Measurements from ENCODE around the gene CEP89. TPM values are rescaled to one million over a fixed set of nuclear protein-coding genes. Genes with fewer than 3 reads are reported as not detected.

The CEP89 gene
- total and polyA plus RNA-seq, 2 of the 4 experiments (the other 2 are of a cell fraction), result 7.2 to 17.4 TPM

DNA sequence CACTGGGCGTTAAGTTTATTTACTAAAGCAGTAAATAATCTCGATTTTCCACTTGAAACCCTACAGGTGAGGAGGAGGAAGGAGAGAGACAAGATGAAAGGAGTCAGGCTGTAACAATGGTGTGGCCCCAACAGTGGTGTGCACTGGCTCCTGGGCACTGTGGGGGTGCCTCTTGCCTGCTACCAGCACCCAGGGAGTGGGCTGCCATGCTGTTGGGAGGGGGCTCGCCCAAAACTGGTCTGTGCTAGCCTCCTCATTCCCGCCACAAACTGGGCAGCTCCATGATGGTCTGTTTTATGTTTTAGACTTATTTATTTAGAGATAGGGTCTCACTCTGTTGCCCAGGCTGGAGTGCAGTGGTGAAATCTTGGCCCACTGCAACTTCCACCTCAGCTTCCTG, 52.4 kb downstream of the CEP89 start:
- H3K4me1 ChIP-seq (ENCODE audit: control insufficient read depth, insufficient read depth, low read length), result no peaks in the 10 kb centered on the region
- H3K9me3 ChIP-seq (ENCODE audit: control insufficient read depth, insufficient read depth, low read length), result no peaks in the 10 kb centered on the region
- peaks cover 23% of the 10 kb centered on the region for H3K36me3 ChIP-seq (ENCODE audit: control insufficient read depth, insufficient read depth, low read length)
- no peak overlapping the region for H3K23ac ChIP-seq (ENCODE audit: low read depth, low read length)
- WGBS, 2 experiments (ENCODE audit: extremely low coverage in 2 of 2, insufficient read length in 1 of 2), result no CpG with 5 or more reads among the region's 4 CpGs
- H3K4me2 ChIP-seq (ENCODE audit: low read depth, low read length), result no peak overlapping the region
- no peaks in the 10 kb centered on the region for H3K27me3 ChIP-seq (ENCODE audit: control insufficient read depth, insufficient read depth, low read length)
- H3K27ac ChIP-seq (ENCODE audit: insufficient read depth, low read length), result no peak overlapping the region
- DNase-seq (no peak), ATAC-seq (ENCODE audit: low read depth) (no peak)
- no TSS peak for BruUV-seq (replicated peaks)
- dilution Hi-C loops (cut with HindIII; ENCODE audit: low sequenced_read_pairs, unreplicated experiment), result no loop called here
- in situ Hi-C loops (cut with MboI; ENCODE audit: low sequenced_read_pairs), result no loop called here
- no peak overlapping the region for H3K18ac ChIP-seq (ENCODE audit: low read depth, low read length)
- H2BK120ac ChIP-seq (ENCODE audit: low read depth, low read length), result no peak overlapping the region
- H3K14ac ChIP-seq (replicated peaks; ENCODE audit: low read depth, low read length), result no peak overlapping the region
- intact Hi-C loops (cut with micrococcal nuclease), result loop anchor here (5.0 kb wide), 1 partner anchor 247 kb away; no protein-coding TSS in a partner anchor
- H2BK5ac ChIP-seq (ENCODE audit: low read depth, low read length, poor library complexity, severe bottlenecking), result no peak overlapping the region
- H2AFZ ChIP-seq (replicated peaks; ENCODE audit: low read length, poor library complexity), result no peak overlapping the region
- ChIA-PET CTCF (no interaction called here), POLR2A (ENCODE audit: unreplicated experiment) (no interaction called here)
- H2AK5ac ChIP-seq (ENCODE audit: low read depth, low read length), result no peak overlapping the region
- H2BK20ac ChIP-seq (ENCODE audit: low read depth, low read length), result no peak overlapping the region
- no peak overlapping the region for H2AK9ac ChIP-seq (replicated peaks; ENCODE audit: low read depth, low read length, poor library complexity)
- no peak overlapping the region for H4K8ac ChIP-seq (ENCODE audit: low read depth in 2 of 2, low read length in 2 of 2)
- no peak for TF ChIP-seq NFE2L2 (IDR thresholded peaks at IDR 0.05; ENCODE audit: low read depth, low read length)
- TF ChIP-seq CHD1 (IDR thresholded peaks at IDR 0.05; ENCODE audit: low read depth, low read length), result no peak
- TF ChIP-seq BHLHE40 (IDR thresholded peaks at IDR 0.05; ENCODE audit: low read depth, low read length), result no peak
- TF ChIP-seq, protein P1, sequence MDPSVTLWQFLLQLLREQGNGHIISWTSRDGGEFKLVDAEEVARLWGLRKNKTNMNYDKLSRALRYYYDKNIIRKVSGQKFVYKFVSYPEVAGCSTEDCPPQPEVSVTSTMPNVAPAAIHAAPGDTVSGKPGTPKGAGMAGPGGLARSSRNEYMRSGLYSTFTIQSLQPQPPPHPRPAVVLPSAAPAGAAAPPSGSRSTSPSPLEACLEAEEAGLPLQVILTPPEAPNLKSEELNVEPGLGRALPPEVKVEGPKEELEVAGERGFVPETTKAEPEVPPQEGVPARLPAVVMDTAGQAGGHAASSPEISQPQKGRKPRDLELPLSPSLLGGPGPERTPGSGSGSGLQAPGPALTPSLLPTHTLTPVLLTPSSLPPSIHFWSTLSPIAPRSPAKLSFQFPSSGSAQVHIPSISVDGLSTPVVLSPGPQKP (IDR thresholded peaks at IDR 0.05; ENCODE audit: borderline replicate concordance, low read depth, low read length), result no peak
- no peak for TF ChIP-seq FOS (IDR thresholded peaks at IDR 0.05; ENCODE audit: low read depth, low read length)
- no peak for TF ChIP-seq MAZ (IDR thresholded peaks at IDR 0.05; ENCODE audit: borderline replicate concordance, low read depth, low read length)
- TF ChIP-seq MAFK (IDR thresholded peaks at IDR 0.05; ENCODE audit: low read depth, low read length), result no peak
- TF ChIP-seq, protein P2, sequence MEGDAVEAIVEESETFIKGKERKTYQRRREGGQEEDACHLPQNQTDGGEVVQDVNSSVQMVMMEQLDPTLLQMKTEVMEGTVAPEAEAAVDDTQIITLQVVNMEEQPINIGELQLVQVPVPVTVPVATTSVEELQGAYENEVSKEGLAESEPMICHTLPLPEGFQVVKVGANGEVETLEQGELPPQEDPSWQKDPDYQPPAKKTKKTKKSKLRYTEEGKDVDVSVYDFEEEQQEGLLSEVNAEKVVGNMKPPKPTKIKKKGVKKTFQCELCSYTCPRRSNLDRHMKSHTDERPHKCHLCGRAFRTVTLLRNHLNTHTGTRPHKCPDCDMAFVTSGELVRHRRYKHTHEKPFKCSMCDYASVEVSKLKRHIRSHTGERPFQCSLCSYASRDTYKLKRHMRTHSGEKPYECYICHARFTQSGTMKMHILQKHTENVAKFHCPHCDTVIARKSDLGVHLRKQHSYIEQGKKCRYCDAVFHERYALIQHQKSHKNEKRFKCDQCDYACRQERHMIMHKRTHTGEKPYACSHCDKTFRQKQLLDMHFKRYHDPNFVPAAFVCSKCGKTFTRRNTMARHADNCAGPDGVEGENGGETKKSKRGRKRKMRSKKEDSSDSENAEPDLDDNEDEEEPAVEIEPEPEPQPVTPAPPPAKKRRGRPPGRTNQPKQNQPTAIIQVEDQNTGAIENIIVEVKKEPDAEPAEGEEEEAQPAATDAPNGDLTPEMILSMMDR (conservative IDR thresholded peaks at IDR 0.05; ENCODE audit: low read depth, low read length), result no peak
- no peak for TF ChIP-seq SMC3 (IDR thresholded peaks at IDR 0.05; ENCODE audit: low read depth, low read length)
- TF ChIP-seq RAD21 (IDR thresholded peaks at IDR 0.05; ENCODE audit: low read length), result no peak
- no peak for TF ChIP-seq RFX5 (IDR thresholded peaks at IDR 0.05; ENCODE audit: low read depth, low read length)
- TF ChIP-seq MXI1 (IDR thresholded peaks at IDR 0.05; ENCODE audit: borderline replicate concordance, low read depth, low read length), result no peak
- no peak for TF ChIP-seq POLR2A (IDR thresholded peaks at IDR 0.05; ENCODE audit: low read depth, low read length)
- H3K9ac ChIP-seq (ENCODE audit: low read depth, low read length), result no peak overlapping the region
- H2BK15ac ChIP-seq (ENCODE audit: low read depth, low read length), result no peak overlapping the region
- H3K9me1 ChIP-seq (ENCODE audit: insufficient read depth, low read length), result no peaks in the 10 kb centered on the region
- H4K5ac ChIP-seq (ENCODE audit: low read depth, low read length), result no peak overlapping the region
- H4K20me1 ChIP-seq (ENCODE audit: insufficient read depth, low read length), result no peaks in the 10 kb centered on the region
- no peak overlapping the region for H3K4me3 ChIP-seq (ENCODE audit: insufficient read depth, low read depth, low read length)
- no peak overlapping the region for H3K56ac ChIP-seq (ENCODE audit: extremely low read depth, insufficient read depth, low read length)
- H3K79me1 ChIP-seq (ENCODE audit: low read depth in 1 of 2, low read length in 2 of 2), result no peaks in the 10 kb centered on the region
- no peak overlapping the region for H3K4ac ChIP-seq (ENCODE audit: low read depth, low read length)
- no peak overlapping the region for H4K91ac ChIP-seq (ENCODE audit: insufficient read depth, low read depth, low read length)

Data from IMR-90 (cell line).